Hematopoietic multipotent progenitor cell treated with erythropoietin and hydrocortisone succinate and interleukin-3 and kit ligand, for 4 days (in vitro differentiated cells): ENCODE measurements around the gene FOXRED1.
"Not testable (repeated sequence)": the region's sequence is repeated elsewhere in the genome, so short reads cannot be mapped to it uniquely, and the experiment has no call there.

Experiments
- DNase-seq: peaks from one replicate; pipeline ENCODE4 v3.0.0-alpha.2; 2015

Gene FOXRED1

DNA sequence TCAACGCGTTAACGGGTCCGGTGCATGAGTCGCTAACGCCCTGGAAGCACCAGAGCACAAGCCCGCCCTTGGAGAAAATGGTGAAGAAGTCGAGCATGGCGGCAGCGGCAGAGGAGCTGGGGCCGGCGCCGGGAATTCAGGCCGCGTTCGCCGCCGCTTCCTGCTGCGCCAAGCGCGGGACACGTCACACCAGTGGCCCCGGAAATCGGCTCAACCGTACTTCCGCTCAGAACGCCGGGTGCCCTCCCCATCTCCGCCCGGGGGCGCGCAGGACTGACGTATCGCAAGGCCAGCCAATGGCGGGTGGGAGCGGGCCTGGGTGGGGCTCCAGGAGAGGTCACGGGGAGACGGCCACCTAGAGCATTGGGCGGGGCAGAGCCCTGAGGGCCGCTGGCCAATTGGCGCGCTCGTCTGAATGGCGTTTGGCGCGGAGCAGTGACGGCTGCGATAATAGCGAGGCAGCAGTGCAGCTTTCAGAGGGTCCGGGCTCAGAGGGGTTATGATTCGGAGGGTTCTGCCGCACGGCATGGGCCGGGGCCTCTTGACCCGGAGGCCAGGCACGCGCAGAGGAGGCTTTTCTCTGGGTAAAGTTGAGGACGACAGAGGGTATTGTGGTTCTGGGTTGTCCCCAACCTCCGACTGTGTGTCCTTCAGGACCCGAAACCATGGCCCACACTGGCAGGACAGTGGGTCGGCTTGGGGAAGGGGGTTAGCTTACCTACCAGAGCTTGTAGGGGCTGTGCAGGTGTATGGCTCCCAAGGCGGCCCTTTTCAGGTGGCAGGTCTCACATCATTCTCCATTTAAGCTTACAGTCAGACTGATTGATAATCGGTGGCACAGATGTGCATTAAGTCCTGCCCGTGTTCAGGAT, at the start of gene FOXRED1, which contains the start of gene SRPRA:
TSS of gene FOXRED1 (plus strand) at position 447 of the 872 bp plus-strand sequence. CDS start at position 500, 53 bp downstream.
TSS of gene SRPRA (minus strand) at position 188 of the 872 bp plus-strand sequence. CDS start at position 97, 91 bp downstream.
- peak; percentile 100 for DNase-seq

- DNase-seq, result no peak
Observed at GRCh38 chr11:126219547-126219946, 49.4 kb upstream of the FOXRED1 start.

- DNase-seq, result no peak
Observed at GRCh38 chr11:126224647-126225294, 44.2 kb upstream of the FOXRED1 start.

- DNase-seq, result no peak
Observed at GRCh38 chr11:126225295-126225665, 43.7 kb upstream of the FOXRED1 start.

DNA sequence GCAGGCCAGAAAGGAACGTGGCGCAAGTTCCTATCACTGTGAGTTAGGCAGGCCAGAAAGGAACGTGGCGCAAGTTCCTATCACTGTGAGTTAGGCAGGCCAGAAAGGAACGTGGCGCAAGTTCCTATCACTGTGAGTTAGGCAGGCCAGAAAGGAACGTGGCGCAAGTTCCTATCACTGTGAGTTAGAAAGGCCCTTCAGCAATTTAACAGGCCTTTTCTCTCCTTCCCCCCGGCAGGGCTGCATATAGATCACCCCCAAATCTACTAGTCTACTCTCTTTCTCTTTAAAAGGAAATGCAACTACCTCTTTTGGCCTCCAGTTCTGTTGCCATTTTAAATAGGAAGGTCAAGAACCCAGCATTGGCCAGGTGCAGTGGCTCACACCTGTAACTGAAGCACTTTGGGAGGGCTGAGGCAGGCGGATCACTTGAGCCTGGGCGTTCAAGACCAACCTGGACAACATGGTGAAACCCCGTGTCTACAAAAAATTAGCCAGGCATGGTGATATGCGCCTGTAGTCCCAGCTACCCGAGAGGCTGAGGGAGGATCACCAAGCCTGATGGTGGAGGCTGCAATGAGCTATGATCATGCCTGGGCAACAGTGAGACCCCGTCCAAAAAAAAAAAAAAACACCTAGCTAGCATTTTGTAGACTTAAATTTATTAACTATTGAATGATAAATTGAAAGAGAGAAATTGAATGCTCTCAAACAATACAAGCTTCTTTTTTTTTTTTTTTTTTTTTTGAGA, 42.4 kb upstream of the FOXRED1 start:
- DNase-seq, result no peak

GRCh38 chr11:126229858-126230540, 39.0 kb upstream of the FOXRED1 start:
- no peak for DNase-seq

GRCh38 chr11:126231725-126232459, 37.1 kb upstream of the FOXRED1 start:
- DNase-seq, result no peak

GRCh38 chr11:126232683-126233082, 36.3 kb upstream of the FOXRED1 start:
- DNase-seq, result no peak

- no peak for DNase-seq
Observed at GRCh38 chr11:126233391-126233790, 35.6 kb upstream of the FOXRED1 start.

GRCh38 chr11:126246636-126247035, 22.3 kb upstream of the FOXRED1 start:
- DNase-seq, result no peak

DNA sequence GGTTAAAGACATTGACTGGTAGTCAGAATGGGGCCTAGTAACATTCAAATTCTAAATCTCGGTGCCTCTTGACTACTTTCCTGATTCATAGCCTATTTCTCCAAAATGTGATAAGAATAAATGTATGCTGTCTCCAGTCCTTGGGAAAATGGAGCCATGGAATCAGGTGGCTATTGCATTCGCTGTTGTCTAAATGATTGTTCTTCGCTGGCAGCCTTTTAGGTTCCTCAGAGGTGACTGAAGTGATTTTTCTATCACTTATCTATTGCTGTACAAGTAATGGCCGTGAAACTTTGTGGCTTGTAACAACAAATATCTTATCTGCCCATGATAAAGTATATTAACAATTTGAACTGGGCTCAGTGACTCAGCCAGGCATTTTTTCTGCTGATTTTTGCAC, 15.7 kb upstream of the FOXRED1 start:
- no peak for DNase-seq

GRCh38 chr11:126254819-126255218, 14.1 kb upstream of the FOXRED1 start:
- DNase-seq, result no peak

DNA sequence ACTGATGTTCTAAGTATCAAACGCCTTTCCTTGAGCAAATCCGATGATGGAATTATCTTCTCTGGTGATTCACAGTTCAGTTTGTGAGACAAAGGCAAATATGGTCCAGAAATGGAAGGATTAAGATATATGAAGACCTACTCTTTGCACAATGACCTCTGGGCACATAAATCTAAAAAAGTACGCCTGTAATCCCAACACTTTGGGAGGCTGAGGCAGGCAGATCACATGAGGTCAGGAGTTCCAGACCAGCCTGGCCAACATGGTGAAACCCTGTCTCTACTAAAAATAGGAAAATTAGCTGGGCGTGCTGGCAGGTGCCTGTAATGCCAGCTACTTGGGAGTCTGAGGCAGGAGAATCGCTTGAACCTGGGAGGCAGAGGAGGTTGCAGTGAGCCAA, 13.4 kb upstream of the FOXRED1 start:
- DNase-seq, result not testable (repeated sequence)

DNA sequence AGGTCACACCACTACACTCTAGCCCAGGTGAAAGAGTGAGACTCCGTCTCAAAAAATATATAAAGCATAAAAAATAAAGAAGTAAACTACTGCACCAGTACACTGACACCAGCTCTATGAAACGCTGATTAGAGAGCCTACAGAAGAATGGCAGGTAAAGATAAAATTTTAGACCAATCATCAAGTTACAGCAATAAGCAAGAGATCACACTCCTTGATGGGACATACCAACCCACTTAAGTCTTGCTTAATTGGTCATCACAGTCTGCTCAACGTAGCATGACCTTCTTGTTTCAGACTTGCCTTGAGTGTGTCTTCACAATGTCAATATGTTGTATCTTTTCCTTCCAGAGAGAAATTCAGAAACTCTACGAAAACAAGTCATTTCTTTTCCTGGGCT, 12.7 kb upstream of the FOXRED1 start:
- no peak for DNase-seq

- DNase-seq, result no peak
Observed at GRCh38 chr11:126257144-126257543, 11.8 kb upstream of the FOXRED1 start.

DNA sequence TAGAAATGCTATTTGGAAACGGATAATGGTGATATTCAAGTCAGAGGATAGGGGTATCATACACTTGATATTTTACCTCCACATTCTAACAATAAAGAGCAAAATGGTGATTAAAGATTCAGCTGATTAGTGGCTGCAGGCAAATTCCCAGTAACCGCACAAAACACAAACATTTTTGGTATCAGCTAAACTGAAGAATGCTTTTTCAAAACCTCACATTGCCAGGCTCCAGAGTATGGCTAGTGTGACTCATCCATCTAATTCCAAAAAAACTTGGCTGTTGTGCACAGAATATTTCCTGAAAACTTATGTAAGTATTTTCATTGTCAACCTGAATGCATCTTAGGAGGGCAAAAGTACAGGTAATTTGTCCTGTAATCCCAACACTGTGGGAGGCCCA, 11.2 kb upstream of the FOXRED1 start:
- DNase-seq, result no peak

DNA sequence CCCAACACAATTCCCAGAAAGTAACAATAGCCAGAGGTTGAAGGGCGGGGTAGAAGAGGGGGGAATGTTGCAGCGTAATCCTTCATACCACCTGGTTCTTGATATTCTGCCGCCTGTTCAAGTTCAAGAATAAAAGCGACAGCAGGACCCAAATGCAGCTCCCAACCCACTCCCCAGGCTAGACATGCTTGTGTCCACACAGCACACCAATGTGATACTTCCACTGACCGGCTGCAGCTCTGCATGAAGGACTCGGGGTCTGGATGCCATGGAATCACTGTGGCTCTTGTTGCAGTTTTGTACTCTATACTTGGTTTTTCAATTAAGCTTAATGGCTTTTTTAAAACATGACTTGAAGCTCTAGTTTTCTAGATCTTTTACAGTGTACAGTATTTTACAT, 6.7 kb upstream of the FOXRED1 start:
- DNase-seq, result no peak

GRCh38 chr11:126263489-126263888, 5.5 kb upstream of the FOXRED1 start:
- DNase-seq, result no peak

GRCh38 chr11:126265811-126266210, 3.1 kb upstream of the FOXRED1 start:
- DNase-seq, result peak; percentile 35

GRCh38 chr11:126267650-126268049, 1.3 kb upstream of the FOXRED1 start:
- DNase-seq, result no peak

DNA sequence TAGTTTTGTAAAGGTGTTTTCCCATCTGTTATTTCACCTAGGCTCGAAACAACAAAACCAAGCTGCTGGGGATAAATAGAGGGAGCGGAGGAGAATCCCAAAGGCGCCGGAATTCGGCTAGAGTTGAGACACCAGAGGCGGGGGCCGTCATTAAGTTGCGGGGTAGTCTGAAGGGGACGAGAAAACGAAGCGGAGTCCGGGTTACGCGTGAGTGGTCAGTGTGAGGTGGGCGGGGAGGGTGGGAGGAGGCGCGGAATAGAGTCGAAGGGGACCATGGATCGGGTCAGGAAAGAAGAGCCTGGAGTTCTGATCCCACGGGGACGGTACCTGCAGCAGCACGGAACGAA, 620 bp upstream of the FOXRED1 start:
- DNase-seq, result no peak

GRCh38 chr11:126277322-126277721, 8.4 kb downstream of the FOXRED1 start:
- DNase-seq, result no peak
